ENCODE measurements around the gene SYTL2.

DNA sequence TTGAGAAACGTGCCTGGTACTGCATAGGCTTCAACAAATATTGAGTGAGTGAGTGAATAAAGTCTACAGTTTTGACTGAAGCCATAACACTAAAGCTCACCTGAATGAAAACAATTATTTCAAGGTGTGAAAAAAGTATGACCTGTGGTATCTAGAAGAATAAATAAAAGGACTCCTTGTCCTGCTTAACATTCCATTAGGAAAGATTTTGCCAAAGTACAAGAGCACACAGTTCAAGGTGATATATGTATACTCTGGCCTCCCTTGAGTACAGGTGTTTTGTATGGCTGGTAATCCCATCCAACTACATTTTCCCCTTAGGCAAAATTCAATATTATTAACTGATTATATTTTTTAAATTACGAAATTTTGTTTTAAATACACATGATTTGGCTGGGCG lies 144.3 kb downstream of the SYTL2 start:
- TF ChIP-seq RAD21 (IDR thresholded peaks at IDR 0.05) (no peak), TAF1 (conservative IDR thresholded peaks at IDR 0.05) (no peak), SP1 (IDR thresholded peaks at IDR 0.05) (no peak), FOXA1 (IDR thresholded peaks at IDR 0.05) (no peak), FOXA2 (IDR thresholded peaks at IDR 0.05) (no peak), YY1 (IDR thresholded peaks at IDR 0.05) (no peak)
- TF ChIP-seq, protein P1, sequence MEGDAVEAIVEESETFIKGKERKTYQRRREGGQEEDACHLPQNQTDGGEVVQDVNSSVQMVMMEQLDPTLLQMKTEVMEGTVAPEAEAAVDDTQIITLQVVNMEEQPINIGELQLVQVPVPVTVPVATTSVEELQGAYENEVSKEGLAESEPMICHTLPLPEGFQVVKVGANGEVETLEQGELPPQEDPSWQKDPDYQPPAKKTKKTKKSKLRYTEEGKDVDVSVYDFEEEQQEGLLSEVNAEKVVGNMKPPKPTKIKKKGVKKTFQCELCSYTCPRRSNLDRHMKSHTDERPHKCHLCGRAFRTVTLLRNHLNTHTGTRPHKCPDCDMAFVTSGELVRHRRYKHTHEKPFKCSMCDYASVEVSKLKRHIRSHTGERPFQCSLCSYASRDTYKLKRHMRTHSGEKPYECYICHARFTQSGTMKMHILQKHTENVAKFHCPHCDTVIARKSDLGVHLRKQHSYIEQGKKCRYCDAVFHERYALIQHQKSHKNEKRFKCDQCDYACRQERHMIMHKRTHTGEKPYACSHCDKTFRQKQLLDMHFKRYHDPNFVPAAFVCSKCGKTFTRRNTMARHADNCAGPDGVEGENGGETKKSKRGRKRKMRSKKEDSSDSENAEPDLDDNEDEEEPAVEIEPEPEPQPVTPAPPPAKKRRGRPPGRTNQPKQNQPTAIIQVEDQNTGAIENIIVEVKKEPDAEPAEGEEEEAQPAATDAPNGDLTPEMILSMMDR (IDR thresholded peaks at IDR 0.05; ENCODE audit: low read depth, low read length, missing input control), result no peak

Data from liver (tissue), 3 donors.